ENCODE results near the gene PIEZO2. TPM values are rescaled to one million over a fixed set of nuclear protein-coding genes. Genes with fewer than 3 reads are reported as not detected.

Gene PIEZO2
- total and polyA plus RNA-seq, 12 donors: 0.07 to 1.4 (median 0.25) TPM; not detected in 1

DNA sequence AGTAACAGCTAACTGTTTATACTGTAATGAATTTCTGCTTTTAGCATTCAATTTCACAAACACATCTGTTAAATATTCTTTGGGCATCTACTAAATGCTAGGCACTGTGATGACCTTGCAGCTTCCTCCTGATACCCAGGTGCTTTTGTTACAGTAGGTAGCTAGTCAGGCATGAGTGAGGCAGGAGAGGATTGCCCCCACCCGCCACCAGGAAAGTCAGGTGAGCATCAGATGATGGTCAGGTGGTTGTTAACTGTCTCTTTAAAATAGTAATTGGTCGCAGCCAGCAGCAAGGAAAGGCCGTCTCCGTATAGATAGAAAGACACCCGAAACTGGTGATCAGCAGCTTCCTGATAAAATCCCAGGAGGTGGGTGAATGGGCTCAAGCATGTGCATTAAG, 255.6 kb downstream of the PIEZO2 start:
- intact Hi-C loops (cut with DNase I): no loop called here
- no peak for ATAC-seq
- Histone ChIP-seq H3K9me3 (no peaks in the 10 kb centered on the region), H3K36me3 (no peaks in the 10 kb centered on the region), H3K4me3 (no peak overlapping the region), H3K4me1 (no peaks in the 10 kb centered on the region), H3K27me3 (no peaks in the 10 kb centered on the region), H3K27ac (no peak overlapping the region)
- no peak for DNase-seq
- TF ChIP-seq, protein P1, sequence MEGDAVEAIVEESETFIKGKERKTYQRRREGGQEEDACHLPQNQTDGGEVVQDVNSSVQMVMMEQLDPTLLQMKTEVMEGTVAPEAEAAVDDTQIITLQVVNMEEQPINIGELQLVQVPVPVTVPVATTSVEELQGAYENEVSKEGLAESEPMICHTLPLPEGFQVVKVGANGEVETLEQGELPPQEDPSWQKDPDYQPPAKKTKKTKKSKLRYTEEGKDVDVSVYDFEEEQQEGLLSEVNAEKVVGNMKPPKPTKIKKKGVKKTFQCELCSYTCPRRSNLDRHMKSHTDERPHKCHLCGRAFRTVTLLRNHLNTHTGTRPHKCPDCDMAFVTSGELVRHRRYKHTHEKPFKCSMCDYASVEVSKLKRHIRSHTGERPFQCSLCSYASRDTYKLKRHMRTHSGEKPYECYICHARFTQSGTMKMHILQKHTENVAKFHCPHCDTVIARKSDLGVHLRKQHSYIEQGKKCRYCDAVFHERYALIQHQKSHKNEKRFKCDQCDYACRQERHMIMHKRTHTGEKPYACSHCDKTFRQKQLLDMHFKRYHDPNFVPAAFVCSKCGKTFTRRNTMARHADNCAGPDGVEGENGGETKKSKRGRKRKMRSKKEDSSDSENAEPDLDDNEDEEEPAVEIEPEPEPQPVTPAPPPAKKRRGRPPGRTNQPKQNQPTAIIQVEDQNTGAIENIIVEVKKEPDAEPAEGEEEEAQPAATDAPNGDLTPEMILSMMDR (IDR thresholded peaks at IDR 0.05): no peak
- WGBS, 2 donors: 87 to 89% methylated on average over 5 of the region's 5 CpGs

DNA sequence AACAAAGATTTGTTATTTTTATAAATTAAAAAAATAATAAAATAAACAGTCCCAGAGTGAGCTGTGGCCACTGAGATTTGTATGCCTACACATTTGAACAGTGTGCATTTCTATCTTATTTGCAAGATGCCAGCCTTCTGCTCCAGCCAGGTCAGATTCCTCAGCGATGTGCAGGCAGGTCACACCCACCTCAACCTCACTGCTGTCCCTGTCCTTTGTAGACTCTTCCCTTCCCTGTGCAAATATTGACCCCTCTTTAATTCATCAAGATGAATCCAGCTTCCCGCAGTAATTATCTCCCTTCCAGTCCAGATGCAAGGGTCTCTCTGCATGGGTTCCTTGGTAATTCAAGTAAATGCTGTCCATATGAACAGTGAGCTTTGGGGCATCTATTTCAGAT, 256.2 kb downstream of the PIEZO2 start:
- DNase-seq: no peak
- H3K4me1 ChIP-seq: no peaks in the 10 kb centered on the region
- no peaks in the 10 kb centered on the region for H3K9me3 ChIP-seq
- no peak overlapping the region for H3K27ac ChIP-seq
- no peaks in the 10 kb centered on the region for H3K36me3 ChIP-seq
- WGBS, 2 donors: 84 to 86% methylated on average over 2 of the region's 2 CpGs
- H3K4me3 ChIP-seq: no peak overlapping the region
- H3K27me3 ChIP-seq: no peaks in the 10 kb centered on the region
- intact Hi-C loops (cut with DNase I): no loop called here
- ATAC-seq: no peak
- TF ChIP-seq, protein P1 (IDR thresholded peaks at IDR 0.05): no peak

DNA sequence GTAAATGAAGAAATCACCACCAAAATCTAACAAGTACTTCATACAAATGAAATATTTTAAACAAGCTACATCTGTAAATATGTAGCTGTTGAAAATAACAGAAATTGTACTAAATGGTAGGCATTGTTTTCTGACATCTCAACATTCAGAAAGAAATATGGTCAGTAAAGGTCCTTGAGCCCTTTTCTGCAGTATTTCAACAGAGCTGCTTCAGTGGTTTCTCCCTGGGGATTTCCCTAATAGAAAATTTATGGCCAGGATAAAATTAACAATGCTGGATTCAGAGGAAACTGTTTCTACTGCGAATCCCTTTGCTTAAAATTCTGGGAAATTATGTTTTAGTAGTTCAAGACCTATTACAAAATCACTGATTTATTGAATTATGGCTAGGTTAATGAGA, 256.6 kb downstream of the PIEZO2 start:
- no peaks in the 10 kb centered on the region for H3K36me3 ChIP-seq
- no peak overlapping the region for H3K4me3 ChIP-seq
- TF ChIP-seq, protein P1 (IDR thresholded peaks at IDR 0.05): no peak
- H3K9me3 ChIP-seq: no peaks in the 10 kb centered on the region
- intact Hi-C loops (cut with DNase I): no loop called here
- ATAC-seq: no peak
- no peaks in the 10 kb centered on the region for H3K4me1 ChIP-seq
- WGBS, 2 donors: 39 to 51% methylated on average over 1 of the region's 1 CpG
- no peaks in the 10 kb centered on the region for H3K27me3 ChIP-seq
- no peak for DNase-seq
- no peak overlapping the region for H3K27ac ChIP-seq

DNA sequence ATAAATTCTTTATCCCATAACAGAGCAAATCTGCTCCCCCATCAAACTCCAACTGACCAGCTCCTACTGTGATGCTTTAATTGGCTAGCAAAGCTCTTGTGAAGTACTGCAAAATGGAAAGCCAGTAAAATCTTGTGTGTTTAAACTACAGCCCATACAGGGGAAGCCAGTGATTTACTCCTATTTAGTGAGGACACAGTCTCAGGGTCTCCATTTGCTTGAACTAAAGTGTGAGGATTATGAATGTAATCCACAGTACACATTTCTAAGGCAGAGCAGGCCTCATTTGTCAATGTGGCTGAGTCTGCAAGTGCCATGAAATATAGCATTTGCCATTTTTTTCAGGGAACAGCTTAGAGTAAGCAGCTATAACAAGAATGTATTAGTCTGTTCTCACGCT, 259.3 kb downstream of the PIEZO2 start:
- DNase-seq (no peak), ATAC-seq (no peak)
- Histone ChIP-seq H3K4me3 (no peak overlapping the region), H3K27me3 (no peaks in the 10 kb centered on the region), H3K36me3 (no peaks in the 10 kb centered on the region), H3K4me1 (no peaks in the 10 kb centered on the region), H3K27ac (no peak overlapping the region), H3K9me3 (no peaks in the 10 kb centered on the region)
- intact Hi-C loops (cut with DNase I): no loop called here
- TF ChIP-seq, protein P1 (IDR thresholded peaks at IDR 0.05): no peak
- WGBS, 2 donors: 94 to 96% methylated on average over 1 of the region's 1 CpG
